Epithelial cell of proximal tubule (primary cell): ENCODE measurements around the gene ACTR6. TPM values are rescaled to one million over a fixed set of nuclear protein-coding genes. Genes with fewer than 3 reads are reported as not detected.
"Not testable (repeated sequence)": the region's sequence is repeated elsewhere in the genome, so short reads cannot be mapped to it uniquely, and the experiment has no call there.

ENCODE experiments used
- DNase-seq: peaks from one replicate; pipeline ENCODE4 v3.0.0-alpha.2; 2011; ENCODE audit warnings: low read depth
- H3K4me3 ChIP-seq: 2 replicates; pipeline ENCODE4 v1.5.1; 2011; ENCODE audit warnings: low read depth, mild to moderate bottlenecking, low read length
- total RNA-seq: library from RNA; depleted of rRNA; stranded (reverse); fragments of >200 nt; gene quantifications from 2 replicates; pipeline ENCODE4 v1.2.3, GENCODE V29; 2015
- TF ChIP-seq, protein P1 (sequence below): conservative IDR thresholded peaks from 2 replicates; pipeline ENCODE4 v1.5.1; 2012; ENCODE audit warnings: low read depth, mild to moderate bottlenecking, low read length

Gene ACTR6
- total RNA-seq, 1 donor from 2014 or later = 37.8 TPM

DNA sequence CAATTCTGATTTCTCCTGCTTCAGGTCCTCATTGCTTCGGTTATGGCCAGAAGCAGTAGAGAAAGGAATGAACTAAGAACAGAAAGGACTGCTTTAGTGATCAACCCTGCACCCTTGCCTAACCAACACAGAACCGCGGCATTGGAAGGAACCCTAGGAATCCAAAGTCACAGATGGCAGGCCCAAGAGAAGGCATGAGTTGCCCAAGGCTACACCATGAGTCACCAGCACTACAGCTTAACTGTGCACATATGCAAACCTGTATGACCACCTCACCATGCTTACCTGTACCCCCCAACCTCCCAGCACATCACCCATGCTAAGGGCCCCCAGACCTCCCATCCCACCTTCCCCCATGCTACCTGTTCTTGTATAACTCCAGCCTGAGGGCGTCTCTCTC is 32.1 kb upstream of the ACTR6 start:
- no peak for DNase-seq
- TF ChIP-seq, protein P1, sequence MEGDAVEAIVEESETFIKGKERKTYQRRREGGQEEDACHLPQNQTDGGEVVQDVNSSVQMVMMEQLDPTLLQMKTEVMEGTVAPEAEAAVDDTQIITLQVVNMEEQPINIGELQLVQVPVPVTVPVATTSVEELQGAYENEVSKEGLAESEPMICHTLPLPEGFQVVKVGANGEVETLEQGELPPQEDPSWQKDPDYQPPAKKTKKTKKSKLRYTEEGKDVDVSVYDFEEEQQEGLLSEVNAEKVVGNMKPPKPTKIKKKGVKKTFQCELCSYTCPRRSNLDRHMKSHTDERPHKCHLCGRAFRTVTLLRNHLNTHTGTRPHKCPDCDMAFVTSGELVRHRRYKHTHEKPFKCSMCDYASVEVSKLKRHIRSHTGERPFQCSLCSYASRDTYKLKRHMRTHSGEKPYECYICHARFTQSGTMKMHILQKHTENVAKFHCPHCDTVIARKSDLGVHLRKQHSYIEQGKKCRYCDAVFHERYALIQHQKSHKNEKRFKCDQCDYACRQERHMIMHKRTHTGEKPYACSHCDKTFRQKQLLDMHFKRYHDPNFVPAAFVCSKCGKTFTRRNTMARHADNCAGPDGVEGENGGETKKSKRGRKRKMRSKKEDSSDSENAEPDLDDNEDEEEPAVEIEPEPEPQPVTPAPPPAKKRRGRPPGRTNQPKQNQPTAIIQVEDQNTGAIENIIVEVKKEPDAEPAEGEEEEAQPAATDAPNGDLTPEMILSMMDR = no peak
- no peak overlapping the region for H3K4me3 ChIP-seq

- DNase-seq = no peak
- TF ChIP-seq, protein P1 = no peak
These were observed 31.3 kb upstream of the ACTR6 start for GRCh38 chr12:100169345-100169744.

GRCh38 chr12:100170313-100170858 is 30.2 kb upstream of the ACTR6 start:
- H3K4me3 ChIP-seq = no peak overlapping the region

More at GRCh38 chr12:100169345-100169744, 31.3 kb upstream of the ACTR6 start:
- H3K4me3 ChIP-seq = no peak overlapping the region

DNA sequence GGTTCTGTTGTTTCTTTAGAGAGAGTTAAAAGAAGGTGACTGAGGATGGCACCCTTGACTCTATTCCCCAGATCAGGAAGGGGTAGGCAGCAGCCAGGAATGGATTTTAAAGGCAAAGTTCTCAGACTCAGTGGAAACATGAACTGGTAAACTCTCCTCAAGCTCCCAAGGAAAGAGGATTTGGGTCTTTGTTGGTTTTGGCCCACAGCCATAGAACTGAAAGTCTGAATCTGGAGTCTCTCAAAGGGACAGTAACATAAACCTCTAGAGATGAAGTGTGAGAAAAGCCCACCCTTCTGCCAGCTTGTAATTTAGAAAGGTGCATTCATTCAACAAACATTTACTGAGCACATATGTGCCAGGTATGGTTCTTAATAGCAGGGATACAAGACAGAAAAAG is 29.4 kb upstream of the ACTR6 start:
- no peak overlapping the region for H3K4me3 ChIP-seq
- no peak for DNase-seq
- TF ChIP-seq, protein P1 = no peak

More at GRCh38 chr12:100170313-100170858, 30.2 kb upstream of the ACTR6 start:
- no peak for DNase-seq
- TF ChIP-seq, protein P1 = no peak

DNA sequence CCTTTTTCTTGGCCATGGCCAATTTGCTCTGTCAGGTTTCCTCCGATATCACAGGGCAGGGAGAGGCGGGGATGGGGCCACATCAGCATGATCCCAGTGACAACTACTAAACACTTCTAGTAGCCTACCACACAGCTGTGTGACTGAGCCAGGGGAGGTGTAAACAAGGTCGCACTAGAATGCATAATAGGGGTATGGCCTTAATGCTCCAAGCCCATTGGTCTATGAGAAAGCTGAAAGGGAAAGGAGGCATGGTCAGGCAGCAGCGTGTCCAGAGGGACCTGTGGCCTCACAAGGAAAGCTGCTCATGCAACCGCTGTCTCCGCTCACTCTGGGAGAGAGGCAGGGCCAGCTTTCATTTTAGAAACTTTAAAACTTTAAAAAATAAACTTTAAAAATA is 27.5 kb upstream of the ACTR6 start:
- TF ChIP-seq, protein P1 = no peak
- no peak for DNase-seq
- no peak overlapping the region for H3K4me3 ChIP-seq

- TF ChIP-seq, protein P1 = no peak
- no peak overlapping the region for H3K4me3 ChIP-seq
- no peak for DNase-seq
These were observed 26.1 kb upstream of the ACTR6 start for GRCh38 chr12:100174495-100174894.

GRCh38 chr12:100176493-100176892 is 24.1 kb upstream of the ACTR6 start:
- DNase-seq, H3K4me3 ChIP-seq: not testable (repeated sequence)
